Measurements from ENCODE around the gene COL23A1.

COL23A1 gene

GRCh38 chr5:178380541-178381074 is 209.6 kb downstream of the COL23A1 start:
- Histone ChIP-seq H3K9me3 (ENCODE audit: control insufficient read depth, insufficient read depth, low read depth, low read length) (no peaks in the 10 kb centered on the region), H3K27ac (ENCODE audit: extremely low read depth, low read depth, low read length) (no peak overlapping the region), H3K36me3 (ENCODE audit: control insufficient read depth in 2 of 2, insufficient read depth in 1 of 2, low read length in 2 of 2) (no peaks in the 10 kb centered on the region), H3K4me3 (ENCODE audit: low read depth, low read length) (no peak overlapping the region), H3K4me1 (ENCODE audit: control insufficient read depth, insufficient read depth, low read length) (no peaks in the 10 kb centered on the region)
- CTCF ChIA-PET, result no interaction called here
- TF ChIP-seq ZNF146 (tag by site-specific recombination; IDR thresholded peaks at IDR 0.05), result no peak
- TF ChIP-seq ZNF423 (tag by site-specific recombination; IDR thresholded peaks at IDR 0.05), result no peak
- TF ChIP-seq ZNF571 (tag by site-specific recombination; IDR thresholded peaks at IDR 0.05), result no peak
- no peak for TF ChIP-seq ZNF426 (tag by site-specific recombination; IDR thresholded peaks at IDR 0.05)
- no peak for TF ChIP-seq ZSCAN4 (tag by site-specific recombination; IDR thresholded peaks at IDR 0.05)
- no peak for TF ChIP-seq SP2 (tag by site-specific recombination; IDR thresholded peaks at IDR 0.05)
- no peak for TF ChIP-seq ZNF23 (tag by site-specific recombination; IDR thresholded peaks at IDR 0.05; ENCODE audit: borderline replicate concordance)
- TF ChIP-seq YY2 (tag by site-specific recombination; IDR thresholded peaks at IDR 0.05), result no peak
- TF ChIP-seq ZNF704 (tag by site-specific recombination; IDR thresholded peaks at IDR 0.05), result no peak
- no peak for TF ChIP-seq ZNF341 (tag by site-specific recombination; IDR thresholded peaks at IDR 0.05; ENCODE audit: low read depth)
- no peak for TF ChIP-seq ZNF274 (IDR thresholded peaks at IDR 0.05; ENCODE audit: low read length)
- no peak for TF ChIP-seq ZNF274 (tag by site-specific recombination; IDR thresholded peaks at IDR 0.05; ENCODE audit: borderline replicate concordance)
- no peak for TF ChIP-seq CTCF (tag by site-specific recombination; IDR thresholded peaks at IDR 0.05)
- no peak for TF ChIP-seq GLIS2 (tag by site-specific recombination; IDR thresholded peaks at IDR 0.05)
- TF ChIP-seq MZF1 (tag by site-specific recombination; IDR thresholded peaks at IDR 0.05; ENCODE audit: borderline replicate concordance), result no peak
- TF ChIP-seq ZNF514 (tag by site-specific recombination; IDR thresholded peaks at IDR 0.05), result no peak
- TF ChIP-seq ZNF157 (tag by site-specific recombination; IDR thresholded peaks at IDR 0.05), result no peak
- POLR2A ChIA-PET, result no interaction called here

- Histone ChIP-seq H3K36me3 (ENCODE audit: control insufficient read depth in 2 of 2, insufficient read depth in 1 of 2, low read length in 2 of 2) (no peaks in the 10 kb centered on the region), H3K4me3 (ENCODE audit: low read depth, low read length) (no peak overlapping the region), H3K27ac (ENCODE audit: extremely low read depth, low read depth, low read length) (no peak overlapping the region), H3K4me1 (ENCODE audit: control insufficient read depth, insufficient read depth, low read length) (no peaks in the 10 kb centered on the region), H3K9me3 (ENCODE audit: control insufficient read depth, insufficient read depth, low read depth, low read length) (no peaks in the 10 kb centered on the region)
- ChIA-PET POLR2A (no interaction called here), CTCF (no interaction called here)
- TF ChIP-seq ZNF629 (tag by site-specific recombination; IDR thresholded peaks at IDR 0.05) (no peak), ZNF776 (tag by site-specific recombination; IDR thresholded peaks at IDR 0.05; ENCODE audit: borderline replicate concordance) (no peak), ZNF341 (tag by site-specific recombination; IDR thresholded peaks at IDR 0.05; ENCODE audit: low read depth) (no peak), ZBTB21 (tag by site-specific recombination; IDR thresholded peaks at IDR 0.05) (no peak), CTCF (tag by site-specific recombination; IDR thresholded peaks at IDR 0.05) (no peak), ZNF138 (tag by site-specific recombination; IDR thresholded peaks at IDR 0.05; ENCODE audit: borderline replicate concordance) (no peak)
- TF ChIP-seq, protein P1, sequence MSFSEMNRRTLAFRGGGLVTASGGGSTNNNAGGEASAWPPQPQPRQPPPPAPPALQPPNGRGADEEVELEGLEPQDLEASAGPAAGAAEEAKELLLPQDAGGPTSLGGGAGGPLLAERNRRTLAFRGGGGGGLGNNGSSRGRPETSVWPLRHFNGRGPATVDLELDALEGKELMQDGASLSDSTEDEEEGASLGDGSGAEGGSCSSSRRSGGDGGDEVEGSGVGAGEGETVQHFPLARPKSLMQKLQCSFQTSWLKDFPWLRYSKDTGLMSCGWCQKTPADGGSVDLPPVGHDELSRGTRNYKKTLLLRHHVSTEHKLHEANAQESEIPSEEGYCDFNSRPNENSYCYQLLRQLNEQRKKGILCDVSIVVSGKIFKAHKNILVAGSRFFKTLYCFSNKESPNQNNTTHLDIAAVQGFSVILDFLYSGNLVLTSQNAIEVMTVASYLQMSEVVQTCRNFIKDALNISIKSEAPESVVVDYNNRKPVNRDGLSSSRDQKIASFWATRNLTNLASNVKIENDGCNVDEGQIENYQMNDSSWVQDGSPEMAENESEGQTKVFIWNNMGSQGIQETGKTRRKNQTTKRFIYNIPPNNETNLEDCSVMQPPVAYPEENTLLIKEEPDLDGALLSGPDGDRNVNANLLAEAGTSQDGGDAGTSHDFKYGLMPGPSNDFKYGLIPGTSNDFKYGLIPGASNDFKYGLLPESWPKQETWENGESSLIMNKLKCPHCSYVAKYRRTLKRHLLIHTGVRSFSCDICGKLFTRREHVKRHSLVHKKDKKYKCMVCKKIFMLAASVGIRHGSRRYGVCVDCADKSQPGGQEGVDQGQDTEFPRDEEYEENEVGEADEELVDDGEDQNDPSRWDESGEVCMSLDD (tag by site-specific recombination; IDR thresholded peaks at IDR 0.05), result no peak
Measured at GRCh38 chr5:178380086-178380485, 210.1 kb downstream of the COL23A1 start.

Measured in HEK293 (cell line).